Measurements from ENCODE around the gene MAP4K3. TPM values are rescaled to one million over a fixed set of nuclear protein-coding genes. Genes with fewer than 3 reads are reported as not detected.

The MAP4K3 gene
- total and polyA plus RNA-seq, 10 of the 15 experiments (the other 5 are each of a cell fraction or from before 2014, with no cell fraction given) = 0.04 to 0.95 (median 0.21) TPM; not detected in 1

DNA sequence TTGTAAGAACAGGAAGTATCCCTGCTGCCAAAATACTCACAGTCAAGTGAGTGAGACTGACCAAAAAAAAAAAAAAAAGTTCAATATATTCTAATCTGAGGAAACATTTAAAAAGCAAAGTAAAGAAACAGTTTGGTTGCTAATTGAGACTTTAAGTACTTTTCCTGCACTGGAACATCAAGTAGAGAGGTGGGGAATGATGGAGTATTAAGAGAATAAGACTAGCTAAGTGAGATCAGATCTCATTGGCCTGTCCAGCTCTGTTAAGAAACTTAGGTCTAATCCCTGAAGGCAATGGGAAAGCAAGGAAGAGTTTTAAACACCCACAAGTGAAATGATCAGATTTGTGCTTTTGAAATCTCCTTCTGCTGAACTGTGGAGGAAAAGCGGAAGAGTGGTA, 27.8 kb upstream of the MAP4K3 start:
- Histone ChIP-seq H3K4me1 (ENCODE audit: control insufficient read depth, insufficient read depth, low read length) (peaks cover 14% of the 10 kb centered on the region), H3K4me2 (ENCODE audit: control insufficient read depth, insufficient read depth) (no peak overlapping the region), H2AFZ (ENCODE audit: control insufficient read depth, low read depth, low read length) (no peak overlapping the region), H3K27ac (ENCODE audit: control insufficient read depth, insufficient read depth) (no peak overlapping the region), H4K20me1 (ENCODE audit: control insufficient read depth, insufficient read depth) (no peaks in the 10 kb centered on the region), H3K9me3 (replicated peaks; ENCODE audit: control insufficient read depth, insufficient read depth, low read length) (no peaks in the 10 kb centered on the region), H3K4me3 (no peak overlapping the region), H3K9ac (ENCODE audit: control insufficient read depth, insufficient read depth, low read length) (no peak overlapping the region), H3K36me3 (ENCODE audit: control insufficient read depth in 2 of 2, insufficient read depth in 2 of 2, low read length in 1 of 2) (no peaks in the 10 kb centered on the region; a peak in 1 of 4 replicates), H3K27me3 (replicated peaks in 1 of 2; ENCODE audit: control insufficient read depth in 2 of 2, insufficient read depth in 2 of 2, low read length in 1 of 2) (no peaks in the 10 kb centered on the region), H3K79me2 (ENCODE audit: control insufficient read depth, insufficient read depth, low read length) (no peaks in the 10 kb centered on the region)
- ATAC-seq = no peak
- BruUV-seq (replicated peaks) = no TSS peak
- in situ Hi-C loops (cut with MboI) = no loop called here
- TF ChIP-seq NR2F1 (conservative IDR thresholded peaks at IDR 0.05) (no peak), TCF7 (IDR thresholded peaks at IDR 0.05; ENCODE audit: borderline replicate concordance) (no peak), CREB1 (IDR thresholded peaks at IDR 0.05; ENCODE audit: low read depth) (no peak), TARDBP (IDR thresholded peaks at IDR 0.05; ENCODE audit: borderline replicate concordance) (no peak), ESRRA (IDR thresholded peaks at IDR 0.05; ENCODE audit: low read length) (no peak), WRNIP1 (IDR thresholded peaks at IDR 0.05; ENCODE audit: borderline replicate concordance, low read depth, low read length) (no peak), MTA2 (IDR thresholded peaks at IDR 0.05; ENCODE audit: low read depth) (no peak), ZNF384 (IDR thresholded peaks at IDR 0.05; ENCODE audit: borderline replicate concordance, low read depth, low read length) (no peak), FOXM1 (IDR thresholded peaks at IDR 0.05; ENCODE audit: low read depth, low read length) (no peak), BCL11A (IDR thresholded peaks at IDR 0.05; ENCODE audit: low read depth, low read length) (no peak), ZNF274 (IDR thresholded peaks at IDR 0.05; ENCODE audit: insufficient read depth, insufficient read length) (no peak)
- TF ChIP-seq, protein P1, sequence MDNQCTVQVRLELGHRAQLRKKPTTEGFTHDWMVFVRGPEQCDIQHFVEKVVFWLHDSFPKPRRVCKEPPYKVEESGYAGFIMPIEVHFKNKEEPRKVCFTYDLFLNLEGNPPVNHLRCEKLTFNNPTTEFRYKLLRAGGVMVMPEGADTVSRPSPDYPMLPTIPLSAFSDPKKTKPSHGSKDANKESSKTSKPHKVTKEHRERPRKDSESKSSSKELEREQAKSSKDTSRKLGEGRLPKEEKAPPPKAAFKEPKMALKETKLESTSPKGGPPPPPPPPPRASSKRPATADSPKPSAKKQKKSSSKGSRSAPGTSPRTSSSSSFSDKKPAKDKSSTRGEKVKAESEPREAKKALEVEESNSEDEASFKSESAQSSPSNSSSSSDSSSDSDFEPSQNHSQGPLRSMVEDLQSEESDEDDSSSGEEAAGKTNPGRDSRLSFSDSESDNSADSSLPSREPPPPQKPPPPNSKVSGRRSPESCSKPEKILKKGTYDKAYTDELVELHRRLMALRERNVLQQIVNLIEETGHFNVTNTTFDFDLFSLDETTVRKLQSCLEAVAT (IDR thresholded peaks at IDR 0.05) = no peak
- TF ChIP-seq, protein P2, sequence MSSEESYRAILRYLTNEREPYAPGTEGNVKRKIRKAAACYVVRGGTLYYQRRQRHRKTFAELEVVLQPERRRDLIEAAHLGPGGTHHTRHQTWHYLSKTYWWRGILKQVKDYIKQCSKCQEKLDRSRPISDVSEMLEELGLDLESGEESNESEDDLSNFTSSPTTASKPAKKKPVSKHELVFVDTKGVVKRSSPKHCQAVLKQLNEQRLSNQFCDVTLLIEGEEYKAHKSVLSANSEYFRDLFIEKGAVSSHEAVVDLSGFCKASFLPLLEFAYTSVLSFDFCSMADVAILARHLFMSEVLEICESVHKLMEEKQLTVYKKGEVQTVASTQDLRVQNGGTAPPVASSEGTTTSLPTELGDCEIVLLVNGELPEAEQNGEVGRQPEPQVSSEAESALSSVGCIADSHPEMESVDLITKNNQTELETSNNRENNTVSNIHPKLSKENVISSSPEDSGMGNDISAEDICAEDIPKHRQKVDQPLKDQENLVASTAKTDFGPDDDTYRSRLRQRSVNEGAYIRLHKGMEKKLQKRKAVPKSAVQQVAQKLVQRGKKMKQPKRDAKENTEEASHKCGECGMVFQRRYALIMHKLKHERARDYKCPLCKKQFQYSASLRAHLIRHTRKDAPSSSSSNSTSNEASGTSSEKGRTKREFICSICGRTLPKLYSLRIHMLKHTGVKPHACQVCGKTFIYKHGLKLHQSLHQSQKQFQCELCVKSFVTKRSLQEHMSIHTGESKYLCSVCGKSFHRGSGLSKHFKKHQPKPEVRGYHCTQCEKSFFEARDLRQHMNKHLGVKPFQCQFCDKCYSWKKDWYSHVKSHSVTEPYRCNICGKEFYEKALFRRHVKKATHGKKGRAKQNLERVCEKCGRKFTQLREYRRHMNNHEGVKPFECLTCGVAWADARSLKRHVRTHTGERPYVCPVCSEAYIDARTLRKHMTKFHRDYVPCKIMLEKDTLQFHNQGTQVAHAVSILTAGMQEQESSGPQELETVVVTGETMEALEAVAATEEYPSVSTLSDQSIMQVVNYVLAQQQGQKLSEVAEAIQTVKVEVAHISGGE (CRISPR knock-in tag; IDR thresholded peaks at IDR 0.05) = no peak
- TF ChIP-seq, protein P3, sequence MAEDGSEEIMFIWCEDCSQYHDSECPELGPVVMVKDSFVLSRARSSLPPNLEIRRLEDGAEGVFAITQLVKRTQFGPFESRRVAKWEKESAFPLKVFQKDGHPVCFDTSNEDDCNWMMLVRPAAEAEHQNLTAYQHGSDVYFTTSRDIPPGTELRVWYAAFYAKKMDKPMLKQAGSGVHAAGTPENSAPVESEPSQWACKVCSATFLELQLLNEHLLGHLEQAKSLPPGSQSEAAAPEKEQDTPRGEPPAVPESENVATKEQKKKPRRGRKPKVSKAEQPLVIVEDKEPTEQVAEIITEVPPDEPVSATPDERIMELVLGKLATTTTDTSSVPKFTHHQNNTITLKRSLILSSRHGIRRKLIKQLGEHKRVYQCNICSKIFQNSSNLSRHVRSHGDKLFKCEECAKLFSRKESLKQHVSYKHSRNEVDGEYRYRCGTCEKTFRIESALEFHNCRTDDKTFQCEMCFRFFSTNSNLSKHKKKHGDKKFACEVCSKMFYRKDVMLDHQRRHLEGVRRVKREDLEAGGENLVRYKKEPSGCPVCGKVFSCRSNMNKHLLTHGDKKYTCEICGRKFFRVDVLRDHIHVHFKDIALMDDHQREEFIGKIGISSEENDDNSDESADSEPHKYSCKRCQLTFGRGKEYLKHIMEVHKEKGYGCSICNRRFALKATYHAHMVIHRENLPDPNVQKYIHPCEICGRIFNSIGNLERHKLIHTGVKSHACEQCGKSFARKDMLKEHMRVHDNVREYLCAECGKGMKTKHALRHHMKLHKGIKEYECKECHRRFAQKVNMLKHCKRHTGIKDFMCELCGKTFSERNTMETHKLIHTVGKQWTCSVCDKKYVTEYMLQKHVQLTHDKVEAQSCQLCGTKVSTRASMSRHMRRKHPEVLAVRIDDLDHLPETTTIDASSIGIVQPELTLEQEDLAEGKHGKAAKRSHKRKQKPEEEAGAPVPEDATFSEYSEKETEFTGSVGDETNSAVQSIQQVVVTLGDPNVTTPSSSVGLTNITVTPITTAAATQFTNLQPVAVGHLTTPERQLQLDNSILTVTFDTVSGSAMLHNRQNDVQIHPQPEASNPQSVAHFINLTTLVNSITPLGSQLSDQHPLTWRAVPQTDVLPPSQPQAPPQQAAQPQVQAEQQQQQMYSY (CRISPR knock-in tag; IDR thresholded peaks at IDR 0.05) = no peak
- POLR2A ChIA-PET = no interaction called here
- SMC1A ChIA-PET (ENCODE audit: uncharacterized antibody, unreplicated experiment) = interaction anchor here (0.6 kb wide), 1 partner anchor 81 kb away, joined by 4 read pairs; no protein-coding TSS in a partner anchor
- DNase-seq (ENCODE audit: low read depth, low spot score) = no peak
- no peak for FAIRE-seq
- intact Hi-C loops (cut with micrococcal nuclease; ENCODE audit: unreplicated experiment) = no loop called here
- WGBS (ENCODE audit: insufficient coverage, insufficient replicate concordance, low lambda C conversion rate, missing lambda C conversion rate) = 38% methylated on average over 1 of the region's 1 CpG
- RAD21 ChIA-PET (ENCODE audit: unreplicated experiment) = no interaction called here
- CTCF ChIA-PET = no interaction called here
